ENCODE results near the gene DISC1. TPM values are rescaled to one million over a fixed set of nuclear protein-coding genes. Genes with fewer than 3 reads are reported as not detected.
"Not testable (repeated sequence)": the region's sequence is repeated elsewhere in the genome, so short reads cannot be mapped to it uniquely, and the experiment has no call there.

DISC1 gene
- polyA plus RNA-seq, 4 donors: 5.3 to 7.2 (median 6.8) TPM

DNA sequence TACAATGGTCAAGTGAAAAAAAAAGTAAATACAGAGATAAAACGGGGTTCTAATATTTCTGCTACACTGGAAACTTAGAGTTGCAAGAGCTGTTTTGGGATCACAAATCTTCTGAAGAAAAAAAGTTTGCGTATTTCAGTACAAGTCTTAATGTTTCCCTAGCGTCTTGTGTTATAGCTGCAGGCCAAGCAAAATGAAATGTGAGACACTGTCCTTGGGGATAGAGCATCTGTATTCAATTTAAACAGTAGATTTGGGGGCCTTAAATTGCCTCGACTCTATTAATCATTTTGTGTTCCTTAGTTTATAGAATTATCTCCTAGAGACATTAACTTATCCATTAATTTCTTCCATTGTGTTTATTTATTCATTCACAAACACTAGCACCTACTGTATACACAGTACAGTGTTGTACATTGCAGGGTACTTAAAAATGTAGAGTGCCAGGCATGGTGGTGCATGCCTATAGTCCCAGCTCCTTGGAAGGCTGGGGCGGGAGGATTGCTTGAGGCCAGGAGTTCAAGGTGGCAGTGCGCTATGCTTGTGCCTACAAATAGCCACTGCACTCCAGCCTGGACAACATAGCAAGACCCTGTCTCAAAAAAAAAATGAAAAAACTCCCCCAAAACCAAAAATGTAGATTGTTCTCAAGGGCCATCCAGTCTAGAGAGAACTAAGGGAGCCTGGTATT is 7.9 kb downstream of the DISC1 start:
- DNase-seq (ENCODE audit: low read depth in 4 of 4, low spot score in 3 of 4): no peak

DNA sequence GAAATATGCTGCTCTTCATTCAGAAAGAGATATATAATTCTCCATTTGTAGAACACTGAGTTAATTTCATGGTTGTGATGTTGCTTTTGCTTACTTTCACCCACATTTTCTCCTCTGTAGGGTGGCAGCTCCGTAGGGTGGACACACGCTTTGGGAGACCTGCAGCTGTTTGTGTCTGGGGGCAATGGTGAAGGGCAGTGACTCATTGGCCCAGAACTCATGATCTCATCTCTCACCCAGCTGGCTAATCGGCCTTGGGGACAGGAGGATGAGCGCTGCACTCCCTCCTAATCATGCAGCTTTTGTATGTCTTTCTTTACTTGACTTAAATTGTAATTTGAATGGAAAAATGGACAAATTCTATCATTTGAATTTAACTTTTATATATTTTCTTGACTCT is 9.6 kb downstream of the DISC1 start:
- DNase-seq (ENCODE audit: low read depth in 4 of 4, low spot score in 3 of 4): no peak

DNA sequence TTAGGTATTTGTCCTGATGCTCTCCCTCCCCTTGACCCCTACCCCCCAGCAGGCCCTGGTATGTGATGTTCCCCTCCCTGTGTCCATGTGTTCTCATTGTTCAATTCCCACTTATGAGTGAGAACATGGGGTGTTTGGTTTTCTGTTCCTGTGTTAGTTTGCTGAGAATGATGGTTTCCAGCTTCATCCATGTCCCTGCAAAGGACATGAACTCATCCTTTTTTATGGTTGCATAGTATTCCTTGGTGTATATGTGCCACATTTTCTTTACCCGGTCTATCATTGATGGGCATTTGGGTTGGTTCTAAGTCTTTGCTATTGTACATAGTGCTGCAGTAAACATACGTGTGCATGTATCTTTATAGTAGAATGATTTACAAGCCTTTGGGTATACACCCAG is 10.3 kb downstream of the DISC1 start:
- DNase-seq (ENCODE audit: low read depth in 4 of 4, low spot score in 3 of 4): not testable (repeated sequence)

DNA sequence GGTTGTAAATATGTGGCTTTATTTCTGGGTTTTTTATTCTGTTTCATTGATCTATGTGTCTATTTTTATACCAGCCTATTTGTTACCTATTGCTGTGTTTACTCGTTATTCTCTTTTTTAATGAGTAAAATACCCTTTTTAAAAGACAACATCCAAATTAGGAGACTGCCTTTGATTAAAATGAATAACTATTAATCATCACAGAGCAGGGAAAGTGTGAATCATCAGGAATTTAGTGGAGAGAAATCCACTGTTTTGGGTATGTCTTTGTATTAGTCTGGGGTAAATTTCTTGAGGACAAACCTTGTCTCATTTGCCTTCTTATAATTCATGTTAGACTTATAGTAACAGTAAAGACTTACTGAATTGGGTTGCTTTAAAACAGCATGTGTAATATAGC is 12.1 kb downstream of the DISC1 start:
- DNase-seq (ENCODE audit: low read depth in 4 of 4, low spot score in 3 of 4): no peak

DNA sequence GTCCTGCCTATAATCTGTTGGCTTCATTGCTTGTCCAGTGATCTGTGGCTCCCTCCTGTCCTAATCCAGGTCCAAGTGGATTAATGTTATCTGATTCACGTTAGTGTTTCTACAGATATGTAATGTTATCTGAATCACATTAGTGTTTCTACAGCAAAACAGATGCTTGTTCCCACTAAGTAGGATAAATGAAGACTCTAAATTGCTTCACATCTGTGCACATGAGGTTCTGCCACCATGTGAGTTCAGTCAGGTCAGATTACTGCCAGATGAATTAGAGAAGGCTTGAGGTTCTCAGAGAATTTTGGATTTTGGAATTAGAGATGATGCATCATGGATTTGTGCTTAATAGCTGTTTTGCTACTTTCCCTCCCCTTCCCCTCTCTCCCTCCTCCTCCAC is 13.2 kb downstream of the DISC1 start:
- DNase-seq (ENCODE audit: low read depth in 4 of 4, low spot score in 3 of 4): no peak

DNA sequence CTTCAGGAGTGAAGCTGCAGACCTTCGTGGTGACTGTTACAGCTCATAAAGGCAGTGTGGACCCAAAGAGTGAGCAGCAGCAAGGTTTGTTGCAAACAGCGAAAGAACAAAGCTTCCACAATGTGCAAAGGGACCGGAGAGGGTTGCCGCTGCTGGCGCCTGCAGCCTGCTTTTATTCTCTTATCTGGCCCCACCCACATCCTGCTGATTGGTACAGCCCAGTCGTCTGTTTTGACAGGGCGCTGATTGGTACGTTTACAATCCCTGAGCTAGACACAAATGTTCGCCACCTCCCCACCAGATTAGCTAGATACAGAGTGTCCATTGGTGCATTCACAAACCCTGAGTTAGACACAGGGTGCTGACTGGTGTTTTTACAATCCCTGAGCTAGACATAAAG is 14.9 kb downstream of the DISC1 start:
- DNase-seq (ENCODE audit: low read depth in 4 of 4, low spot score in 3 of 4): not testable (repeated sequence)

DNA sequence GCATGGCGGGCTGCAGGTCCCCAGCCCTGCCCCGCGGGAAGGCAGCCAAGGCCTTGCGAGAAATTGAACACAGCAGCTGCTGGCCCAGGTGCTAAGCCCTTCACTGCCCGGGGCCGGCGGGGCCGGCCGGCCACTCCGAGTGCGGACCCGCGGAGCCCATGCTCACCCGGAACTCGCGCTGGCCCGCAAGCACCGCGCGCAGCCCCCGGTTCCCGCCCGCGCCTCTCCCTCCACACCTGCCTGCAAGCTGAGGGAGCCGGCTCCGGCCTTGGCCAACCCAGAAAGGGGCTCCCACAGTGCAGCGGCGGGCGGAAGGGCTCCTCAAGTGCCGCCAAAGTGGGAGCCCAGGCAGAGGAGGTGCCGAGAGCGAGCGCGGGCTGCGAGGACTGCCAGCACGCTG is 15.5 kb downstream of the DISC1 start:
- DNase-seq (ENCODE audit: low read depth in 4 of 4, low spot score in 3 of 4): not testable (repeated sequence)

DNA sequence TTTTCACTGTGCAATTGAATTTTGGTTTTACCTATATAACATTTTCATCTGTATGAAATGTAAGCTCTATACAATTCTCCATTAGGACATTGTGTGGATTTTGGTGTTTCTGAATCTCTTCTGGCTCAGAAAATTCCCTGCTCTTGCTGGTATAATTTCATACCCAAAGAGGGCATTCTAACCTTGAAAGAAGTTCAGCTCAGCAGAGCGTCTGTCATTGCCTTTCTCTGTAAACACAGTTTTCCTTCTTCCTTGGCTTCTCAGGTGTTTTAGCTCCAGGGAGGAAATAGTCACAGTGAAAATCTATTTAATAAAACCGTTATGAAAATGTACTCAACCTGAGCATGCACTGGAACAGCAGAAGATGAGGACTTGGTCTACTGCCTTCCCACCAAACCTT is 16.0 kb downstream of the DISC1 start:
- no peak for DNase-seq (ENCODE audit: low read depth in 4 of 4, low spot score in 3 of 4)

DNA sequence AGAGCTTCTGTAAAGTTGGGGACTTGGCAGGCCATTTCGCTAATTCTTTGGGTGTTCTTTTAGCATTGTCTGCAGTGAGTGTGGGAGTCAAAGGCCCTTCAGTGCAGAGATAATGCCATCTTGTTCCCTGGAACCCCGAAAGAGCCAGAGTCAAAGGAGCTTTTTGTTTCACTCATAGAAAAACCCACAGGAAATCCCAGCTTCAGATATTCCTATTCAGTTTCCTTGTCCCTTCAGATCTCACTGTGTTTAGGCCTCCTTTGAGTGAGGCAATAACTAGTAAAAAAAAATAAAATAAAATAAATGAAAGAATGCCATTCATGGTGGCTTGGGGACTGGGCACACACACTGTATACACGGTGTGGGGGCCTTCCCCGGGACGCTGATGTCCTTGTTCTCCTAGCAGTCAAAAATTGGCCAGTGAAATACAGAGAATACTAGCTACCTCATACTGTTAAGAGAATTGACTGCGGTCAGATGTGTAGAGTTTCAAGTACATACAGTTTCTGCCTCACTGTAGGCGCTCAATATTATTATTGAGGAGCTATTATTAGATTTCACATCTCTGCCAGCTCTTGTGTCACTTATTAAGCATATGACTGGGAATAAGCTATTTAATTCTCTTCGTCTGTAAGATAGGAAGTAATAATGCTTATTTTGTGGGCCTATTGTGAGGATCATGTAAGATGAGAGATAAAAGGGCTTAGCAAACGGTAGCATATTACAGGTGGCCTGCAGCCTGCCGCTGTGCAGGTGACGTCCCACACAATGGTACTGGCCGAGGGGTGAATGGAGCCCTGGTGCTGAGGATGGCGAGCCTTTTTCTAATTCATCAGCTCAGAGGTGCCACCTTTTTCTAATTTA is 16.7 kb downstream of the DISC1 start:
- DNase-seq (ENCODE audit: low read depth in 4 of 4, low spot score in 3 of 4): no peak

DNA sequence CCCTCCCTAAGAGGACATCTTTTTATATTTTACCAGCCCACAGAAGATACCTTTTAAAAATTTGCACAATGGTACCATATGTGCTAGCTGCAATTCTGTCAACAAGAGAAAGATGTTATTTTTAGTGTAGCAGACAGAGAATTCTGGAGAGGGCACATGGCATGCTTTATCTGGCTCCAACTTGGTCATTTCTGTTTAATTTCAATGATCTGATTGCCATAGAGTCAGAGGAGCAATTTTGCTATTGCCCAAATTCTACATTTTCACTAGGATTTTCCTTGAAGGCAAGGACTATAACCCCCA is 17.3 kb downstream of the DISC1 start:
- DNase-seq (ENCODE audit: low read depth in 4 of 4, low spot score in 3 of 4): no peak

DNA sequence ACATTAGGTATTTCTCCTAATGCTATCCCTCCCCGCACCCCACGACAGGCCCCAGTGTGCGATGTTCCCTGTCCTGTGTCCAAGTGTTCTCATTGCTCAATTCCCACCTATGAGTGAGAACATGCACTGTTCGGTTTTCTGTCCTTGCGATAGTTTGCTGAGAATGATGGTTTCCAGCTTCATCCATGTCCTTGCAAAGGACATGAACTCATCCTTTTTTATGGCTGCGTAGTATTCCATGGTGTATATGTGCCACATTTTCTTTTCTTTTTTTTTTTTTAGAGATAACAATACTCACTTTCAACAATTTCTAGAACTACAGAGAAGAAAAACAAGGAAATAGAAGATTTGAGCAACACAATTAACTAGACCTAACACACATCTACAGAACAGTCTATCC is 19.0 kb downstream of the DISC1 start:
- not testable (repeated sequence) for DNase-seq (ENCODE audit: low read depth in 4 of 4, low spot score in 3 of 4)

DNA sequence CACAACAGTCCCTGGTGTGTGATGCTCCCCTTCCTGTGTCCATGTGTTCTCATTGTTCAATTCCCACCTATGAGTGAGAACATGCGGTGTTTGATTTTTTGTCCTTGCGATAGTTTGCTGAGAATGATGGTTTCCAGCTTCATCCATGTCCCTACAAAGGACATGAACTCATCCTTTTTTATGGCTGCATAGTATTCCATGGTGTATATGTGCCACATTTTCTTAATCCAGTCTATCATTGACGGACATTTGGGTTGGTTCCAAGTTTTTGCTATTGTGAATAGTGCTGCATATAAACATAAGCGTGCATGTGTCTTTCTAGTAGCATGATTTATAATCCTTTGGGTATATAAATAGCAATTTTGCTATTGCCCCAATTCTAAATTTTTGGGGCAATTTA is 19.6 kb downstream of the DISC1 start:
- DNase-seq (ENCODE audit: low read depth in 4 of 4, low spot score in 3 of 4): not testable (repeated sequence)

DNA sequence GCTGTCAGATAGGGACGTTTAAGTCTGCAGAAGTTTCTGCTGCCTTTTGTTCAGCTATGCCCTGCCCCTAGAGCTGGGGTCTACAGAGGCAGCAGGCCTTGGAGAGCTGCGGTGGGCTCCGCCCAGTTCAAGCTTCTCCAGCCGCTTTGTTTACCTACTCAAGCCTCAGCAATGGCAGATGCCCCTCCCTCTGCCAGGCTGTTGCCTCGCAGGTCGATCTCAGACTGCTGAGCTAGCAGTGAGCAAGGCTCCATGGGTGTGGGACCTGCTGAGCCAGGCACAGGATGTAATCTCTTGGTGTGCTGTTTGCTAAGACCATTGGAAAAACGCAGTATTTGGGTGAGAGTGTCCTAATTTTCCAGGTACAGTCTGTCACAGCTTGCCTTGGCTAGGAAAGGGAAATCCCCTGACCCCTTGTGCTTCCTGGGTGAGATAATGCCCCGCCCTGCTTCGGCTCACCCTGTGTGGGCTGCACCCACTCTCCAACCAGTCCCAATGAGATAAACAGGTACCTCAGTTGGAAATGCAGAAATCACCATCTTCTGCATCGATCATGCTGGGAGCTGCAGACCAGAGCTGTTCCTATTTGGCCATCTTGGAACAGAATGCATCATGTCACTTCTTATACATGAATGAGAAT is 25.2 kb downstream of the DISC1 start:
- DNase-seq (ENCODE audit: low read depth in 4 of 4, low spot score in 3 of 4): not testable (repeated sequence)

DNA sequence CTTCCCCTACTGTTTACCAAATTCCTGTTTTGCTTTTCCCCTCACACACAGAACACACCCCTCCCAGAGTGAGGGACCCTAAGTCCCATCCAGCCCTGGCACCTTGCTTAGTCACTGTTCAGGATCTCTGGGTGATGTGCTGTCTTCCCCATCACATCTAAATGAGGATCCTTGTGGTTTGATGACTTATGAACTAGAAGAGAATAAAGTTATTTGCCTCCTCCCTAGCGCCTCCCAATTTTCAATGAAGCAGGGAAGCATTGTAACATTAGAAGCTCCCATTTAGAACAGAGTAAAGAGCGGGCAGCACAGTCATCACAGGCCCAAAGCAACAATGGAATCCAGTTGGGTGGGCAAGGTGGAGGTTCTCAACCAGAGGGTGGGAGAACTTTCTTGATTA is 27.0 kb downstream of the DISC1 start:
- DNase-seq (ENCODE audit: low read depth in 4 of 4, low spot score in 3 of 4): no peak

DNA sequence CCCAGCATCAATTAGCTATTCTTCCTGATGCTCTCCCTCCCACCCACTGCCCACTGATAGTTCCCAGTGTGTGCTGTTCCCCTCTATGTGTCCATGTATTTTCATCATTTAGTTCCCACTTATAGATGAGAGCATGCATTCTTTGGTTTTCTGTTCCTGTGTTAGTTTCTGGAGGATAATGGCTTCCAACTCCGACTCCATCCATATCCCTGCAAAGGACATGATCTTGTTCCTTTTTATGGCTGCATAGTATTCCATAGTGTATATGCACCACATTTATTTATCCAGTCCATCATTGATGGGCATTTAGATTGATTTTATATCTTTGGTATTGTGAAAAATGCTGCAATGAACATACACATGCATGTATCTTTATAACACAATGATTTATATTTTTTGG is 30.2 kb downstream of the DISC1 start:
- DNase-seq (ENCODE audit: low read depth in 4 of 4, low spot score in 3 of 4): no peak

DNA sequence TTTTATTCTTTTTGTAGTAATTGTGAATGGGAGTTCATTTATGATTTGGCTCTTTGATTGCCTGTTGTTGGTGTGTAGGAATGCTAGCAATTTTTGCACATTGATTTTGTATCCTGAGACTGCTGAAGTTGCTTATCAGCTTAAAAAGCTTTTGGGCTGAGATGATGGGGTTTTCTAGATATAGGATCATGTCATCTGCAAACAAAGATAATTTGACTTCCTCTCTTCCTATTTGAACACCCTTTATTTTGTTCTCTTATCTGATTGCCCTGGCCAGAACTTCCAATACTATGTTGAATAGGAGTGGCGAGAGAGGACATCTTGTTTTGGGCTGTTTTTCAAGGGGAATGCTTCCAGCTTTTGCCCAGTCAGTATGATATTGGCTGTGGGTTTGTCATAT is 31.6 kb downstream of the DISC1 start:
- not testable (repeated sequence) for DNase-seq (ENCODE audit: low read depth in 4 of 4, low spot score in 3 of 4)

DNA sequence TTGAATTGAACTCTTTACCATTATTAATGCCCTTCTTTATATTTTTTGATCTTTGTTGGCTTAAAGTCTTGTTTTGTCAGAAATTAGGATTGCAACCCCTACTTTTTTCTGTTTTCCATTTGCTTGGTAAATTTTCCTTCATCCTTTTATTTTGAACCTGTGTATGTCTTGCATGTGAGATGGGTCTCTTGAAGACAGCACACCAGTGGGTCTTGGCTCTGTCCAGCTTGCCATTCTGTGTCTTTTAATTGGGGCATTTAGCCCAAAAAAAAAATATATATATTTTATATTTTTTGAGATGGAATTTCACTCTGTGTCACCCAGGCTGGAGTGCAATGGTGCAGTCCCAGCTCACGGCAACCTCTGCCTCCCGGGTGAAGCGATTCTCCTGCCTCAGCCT is 33.6 kb downstream of the DISC1 start:
- no peak for DNase-seq (ENCODE audit: low read depth in 4 of 4, low spot score in 3 of 4)

DNA sequence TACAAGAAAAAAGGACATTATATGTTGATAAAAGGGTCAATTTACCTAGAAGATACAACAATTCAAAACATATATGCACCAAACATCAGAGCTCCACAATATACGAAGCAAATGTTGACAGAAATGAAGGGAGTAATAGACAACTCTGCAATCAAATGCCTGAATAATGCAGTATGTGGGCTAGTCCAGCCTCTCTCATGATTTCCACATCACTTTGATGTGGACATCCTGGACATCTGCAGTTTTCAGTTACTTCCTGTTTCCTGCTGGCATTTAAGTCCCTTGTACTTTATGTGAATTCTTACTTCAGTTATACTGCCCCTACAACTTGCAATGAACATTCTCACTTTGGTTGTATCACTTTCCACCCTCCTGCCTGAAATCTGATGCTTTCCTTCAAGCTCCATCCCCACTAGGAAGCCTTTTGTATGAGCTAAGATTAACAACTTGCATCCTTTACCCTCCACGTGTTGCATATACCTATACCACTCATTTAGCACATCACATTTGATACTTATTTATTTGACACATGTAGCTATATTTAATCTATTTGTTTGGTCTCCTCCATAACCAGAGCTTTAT is 36.7 kb downstream of the DISC1 start:
- no peak for DNase-seq (ENCODE audit: low read depth in 4 of 4, low spot score in 3 of 4)

DNA sequence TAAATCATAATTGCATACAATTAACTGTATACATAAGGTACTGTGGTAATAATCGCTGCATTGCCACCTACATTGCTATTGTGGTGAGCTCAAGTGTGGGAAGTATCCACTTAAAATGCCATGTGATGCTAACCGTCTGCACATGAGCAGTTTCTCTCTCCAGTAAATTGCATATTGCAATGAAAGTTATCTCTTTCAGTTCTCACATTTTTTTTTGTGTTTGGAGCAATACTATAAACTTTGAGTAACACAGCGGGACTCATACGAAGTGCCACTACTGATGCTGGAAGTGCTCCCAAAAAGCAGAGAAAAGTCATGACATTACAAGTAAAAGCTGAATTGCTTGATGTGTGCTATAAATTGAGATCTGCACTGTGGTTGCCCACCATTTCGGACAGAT is 38.5 kb downstream of the DISC1 start:
- no peak for DNase-seq (ENCODE audit: low read depth in 4 of 4, low spot score in 3 of 4)

DNA sequence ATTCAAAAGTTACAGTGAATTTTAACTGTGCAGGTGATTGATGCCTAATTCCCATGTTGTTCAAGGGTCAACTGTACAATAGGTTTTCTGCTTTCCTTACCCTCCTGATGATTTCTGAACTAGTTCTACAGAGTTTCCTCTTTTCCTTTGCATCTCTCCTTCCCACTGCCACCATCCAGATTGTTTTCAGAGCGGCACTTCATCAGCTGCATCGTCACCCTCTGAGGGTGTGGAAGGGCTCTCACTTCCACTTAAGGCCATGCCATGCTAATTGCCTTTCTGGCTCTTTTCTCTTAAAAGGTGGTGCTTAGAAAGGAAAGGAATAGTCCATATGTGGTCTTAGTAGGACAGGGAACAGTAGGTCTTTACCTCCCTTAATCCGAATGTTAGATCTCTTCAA is 39.1 kb downstream of the DISC1 start:
- no peak for DNase-seq (ENCODE audit: low read depth in 4 of 4, low spot score in 3 of 4)

DNA sequence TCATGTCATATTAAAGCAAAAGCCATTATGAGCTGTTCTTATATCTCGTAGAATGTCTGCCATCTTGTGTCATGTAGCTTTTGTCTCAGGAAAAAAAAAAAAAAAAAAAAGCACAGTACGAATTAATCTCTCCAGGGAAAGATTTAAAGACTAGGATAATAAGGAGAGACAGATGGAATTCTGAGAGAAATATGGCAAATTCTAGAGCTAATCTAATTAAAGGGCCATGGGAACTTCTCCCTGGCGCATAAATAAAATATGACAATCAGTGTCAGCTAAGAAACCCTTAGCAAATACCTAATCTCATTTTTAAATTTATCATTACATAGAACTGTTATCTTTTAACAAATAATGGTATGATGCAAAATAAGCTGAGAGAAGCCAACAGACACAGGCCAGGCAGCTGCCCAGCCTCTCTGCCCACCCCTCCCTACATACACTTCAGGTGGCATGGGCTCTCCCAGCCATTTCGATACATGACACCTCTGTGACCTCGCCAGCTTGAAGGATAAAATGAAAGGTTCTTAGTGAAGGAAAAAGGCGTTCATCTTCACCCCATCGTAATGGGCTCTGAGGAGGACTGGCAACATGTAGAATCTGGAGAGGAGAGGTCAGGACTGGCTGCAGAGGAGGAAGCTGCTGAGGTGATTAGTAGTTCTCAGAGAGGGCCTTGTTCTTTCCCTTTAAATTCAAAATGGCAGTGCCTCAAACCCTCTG is 39.8 kb downstream of the DISC1 start:
- no peak for DNase-seq (ENCODE audit: low read depth in 4 of 4, low spot score in 3 of 4)
